GM19240 (cell line): ENCODE data around the gene AJAP1.

ENCODE experiments used
- DNase-seq: peaks from one replicate; pipeline ENCODE4 v3.0.0; 2011; ENCODE audit warnings: low spot score; ENCODE audit not compliant: insufficient read length

The AJAP1 gene

DNA sequence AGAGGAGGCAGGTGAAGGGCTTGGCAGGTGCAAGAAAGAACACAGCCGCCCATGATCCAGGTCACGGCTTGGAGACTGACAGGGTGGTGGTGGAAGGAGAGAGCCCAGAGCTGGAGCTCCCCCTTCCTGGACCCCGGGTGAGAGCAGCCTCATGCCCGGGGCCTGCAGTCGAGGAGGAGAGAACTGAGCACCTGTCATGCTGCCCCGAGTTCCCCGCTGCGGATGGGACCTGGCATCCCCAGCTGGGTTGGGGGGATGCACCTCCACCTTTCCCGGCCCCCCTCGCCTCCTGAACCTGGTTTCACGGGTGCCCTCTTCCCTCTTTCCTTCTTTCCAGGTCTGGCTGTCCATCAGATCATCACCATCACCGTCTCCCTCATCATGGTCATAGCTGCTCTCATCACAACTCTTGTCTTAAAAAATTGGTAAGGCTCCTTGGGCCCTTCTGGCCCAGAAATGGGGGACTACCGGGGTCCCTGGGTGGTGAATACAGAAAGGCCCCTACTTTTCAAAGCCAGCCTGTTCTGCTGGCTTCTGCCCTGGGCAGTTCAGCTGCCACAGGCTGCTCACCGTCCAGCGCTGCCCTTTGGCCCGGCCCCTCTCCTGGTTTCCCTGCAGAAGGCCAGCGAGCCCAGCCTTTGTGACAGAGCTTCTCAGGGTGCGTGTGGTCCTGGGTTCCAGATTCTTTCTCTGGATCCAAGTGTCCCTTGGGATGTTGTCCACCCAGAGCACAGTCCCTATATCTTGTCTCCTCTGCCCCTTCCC is 115.3 kb downstream of the AJAP1 start:
- DNase-seq: no peak

DNA sequence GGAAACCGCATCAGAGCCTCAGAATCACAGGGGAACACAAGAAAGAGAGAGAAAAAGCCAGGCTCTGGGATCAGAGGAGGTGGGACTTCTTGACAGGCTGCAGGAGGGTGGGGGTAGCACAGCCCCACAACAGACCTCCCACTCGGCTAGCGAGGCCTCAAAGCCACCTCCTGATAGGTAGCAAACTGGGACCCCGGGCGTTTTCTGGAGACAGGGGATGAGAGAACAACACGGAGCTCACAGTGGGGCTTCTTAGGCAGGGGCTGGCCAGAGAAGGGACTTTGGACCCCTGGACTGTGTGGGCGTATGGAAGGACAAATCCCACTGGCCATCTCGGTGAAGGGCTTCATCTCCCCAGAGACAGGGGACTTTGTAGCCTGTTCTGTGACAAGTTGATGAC is 116.3 kb downstream of the AJAP1 start:
- DNase-seq: no peak

DNA sequence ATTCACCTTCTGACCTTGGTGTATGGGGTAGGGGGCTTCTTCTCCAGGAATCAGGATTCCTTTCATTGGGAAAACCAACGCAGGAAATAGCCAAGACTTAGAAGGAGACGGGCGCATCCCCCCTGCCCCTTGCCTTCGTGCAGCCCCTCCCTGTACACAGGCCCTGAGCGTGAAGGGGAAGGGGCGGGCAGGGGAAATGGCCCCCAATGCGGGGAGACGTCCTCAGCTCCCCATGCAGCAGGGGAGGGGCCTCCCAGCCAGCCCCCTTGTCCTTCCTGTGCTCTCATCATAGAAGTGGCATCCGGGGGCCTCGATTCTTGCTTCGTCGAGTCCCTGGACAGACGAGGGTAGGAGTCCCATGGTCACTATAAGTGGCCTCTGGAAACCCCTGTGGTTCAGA is 116.9 kb downstream of the AJAP1 start:
- no peak for DNase-seq

DNA sequence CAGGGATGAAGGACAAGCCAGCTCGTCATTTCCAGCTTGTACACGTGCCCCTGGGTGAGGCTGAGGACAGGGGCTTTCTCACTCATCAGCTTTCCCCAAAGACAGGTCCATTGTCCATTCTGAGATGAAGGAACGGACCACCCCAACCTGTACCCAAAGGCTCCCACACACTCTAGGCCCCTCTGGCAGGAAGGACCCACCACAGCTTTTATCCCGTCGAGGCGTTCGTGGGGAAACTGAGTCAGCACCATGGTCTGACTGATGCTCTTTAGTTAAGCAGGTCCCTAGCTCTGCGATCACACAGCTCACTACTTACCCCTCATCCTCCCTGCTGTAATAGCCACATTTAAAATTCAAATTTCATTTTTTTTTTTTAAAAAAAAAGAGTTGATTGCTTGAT is 117.3 kb downstream of the AJAP1 start:
- DNase-seq: no peak

DNA sequence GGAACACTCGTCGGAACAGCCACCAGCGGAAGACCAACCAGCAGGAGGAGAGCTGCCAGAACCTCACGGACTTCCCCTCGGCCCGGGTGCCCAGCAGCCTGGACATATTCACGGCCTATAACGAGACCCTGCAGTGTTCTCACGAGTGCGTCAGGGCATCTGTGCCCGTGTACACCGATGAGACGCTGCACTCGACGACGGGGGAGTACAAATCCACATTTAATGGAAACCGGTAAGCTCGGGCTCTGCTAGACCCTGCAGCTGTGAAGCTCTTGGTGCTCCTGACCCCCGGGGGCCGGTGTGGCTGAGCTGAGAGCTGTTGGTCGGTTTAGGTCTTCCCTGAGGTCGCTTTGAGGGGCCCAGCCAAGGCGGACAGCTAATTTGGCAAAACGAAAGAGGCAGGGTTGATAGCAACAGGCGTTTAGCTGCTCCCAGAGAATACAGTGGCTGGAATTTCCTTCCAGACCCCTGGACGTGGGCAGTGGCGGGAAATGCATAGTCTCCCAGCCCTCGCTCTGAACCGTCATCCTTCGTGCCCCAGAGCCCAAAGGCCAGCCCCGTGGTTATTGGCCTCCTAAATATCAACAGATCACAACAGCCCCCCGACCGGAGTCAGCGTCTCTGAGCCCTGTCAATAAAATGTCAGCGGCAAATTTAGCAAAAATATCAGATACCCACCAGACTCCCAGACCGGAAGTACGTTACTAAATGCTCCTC is 118.0 kb downstream of the AJAP1 start:
- no peak for DNase-seq

DNA sequence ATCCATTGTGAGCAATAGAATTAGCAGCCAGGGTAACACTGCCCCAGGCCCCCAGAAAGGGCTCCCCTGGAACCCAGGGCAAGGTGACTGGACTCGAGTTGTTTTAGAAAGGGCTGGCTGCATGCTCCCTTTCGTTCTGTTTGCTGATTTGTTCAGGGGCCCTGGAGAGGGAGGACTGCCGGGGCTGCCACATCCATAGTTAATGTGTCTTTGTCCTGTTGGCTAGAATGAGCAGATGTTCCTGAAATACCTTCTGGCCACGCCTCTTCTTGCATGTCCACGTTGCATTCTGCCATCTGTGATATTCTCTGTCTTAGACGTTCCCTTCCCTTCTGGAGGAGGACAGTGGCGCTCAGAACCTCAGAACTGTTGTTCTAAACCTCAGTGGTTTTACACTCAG is 118.8 kb downstream of the AJAP1 start:
- no peak for DNase-seq

DNA sequence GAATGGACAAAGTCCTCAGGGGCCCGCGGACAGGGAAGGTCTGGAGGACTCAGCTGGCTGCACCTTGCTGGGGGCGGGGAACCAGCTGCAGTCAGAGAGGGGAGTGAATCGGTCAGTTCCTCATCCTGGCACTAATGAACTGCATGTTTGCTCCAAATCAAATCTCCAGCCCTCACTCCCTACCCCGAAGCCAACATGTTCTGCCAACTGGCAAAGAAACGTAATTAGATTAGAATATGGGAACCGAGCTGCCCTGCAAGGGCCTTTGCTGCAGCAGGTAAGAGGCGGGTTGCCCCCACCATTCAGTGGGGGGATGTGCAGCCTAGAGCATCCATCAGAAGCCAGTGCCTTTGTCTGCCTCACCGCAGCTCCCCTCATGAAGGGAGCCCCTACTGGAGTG is 121.1 kb downstream of the AJAP1 start:
- no peak for DNase-seq

DNA sequence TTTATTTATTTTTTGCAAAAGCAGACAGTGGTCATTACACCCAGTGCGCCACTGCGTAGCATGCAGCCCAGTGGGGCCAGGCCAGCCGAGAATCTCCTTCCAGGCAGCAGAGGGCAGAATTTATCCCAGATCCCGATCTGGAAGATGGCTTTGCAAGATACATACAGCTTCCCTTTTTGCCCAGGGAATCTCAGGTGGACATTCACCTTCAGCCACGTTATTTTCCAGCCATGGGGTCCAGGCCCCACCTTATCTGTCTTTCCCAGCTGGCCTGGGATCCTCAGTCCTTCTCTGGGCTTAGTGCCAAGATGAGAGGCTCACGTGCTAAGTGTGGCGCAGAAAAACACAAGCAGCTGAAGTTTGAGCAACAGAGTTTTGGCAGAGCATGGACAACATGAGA is 123.6 kb downstream of the AJAP1 start:
- no peak for DNase-seq

DNA sequence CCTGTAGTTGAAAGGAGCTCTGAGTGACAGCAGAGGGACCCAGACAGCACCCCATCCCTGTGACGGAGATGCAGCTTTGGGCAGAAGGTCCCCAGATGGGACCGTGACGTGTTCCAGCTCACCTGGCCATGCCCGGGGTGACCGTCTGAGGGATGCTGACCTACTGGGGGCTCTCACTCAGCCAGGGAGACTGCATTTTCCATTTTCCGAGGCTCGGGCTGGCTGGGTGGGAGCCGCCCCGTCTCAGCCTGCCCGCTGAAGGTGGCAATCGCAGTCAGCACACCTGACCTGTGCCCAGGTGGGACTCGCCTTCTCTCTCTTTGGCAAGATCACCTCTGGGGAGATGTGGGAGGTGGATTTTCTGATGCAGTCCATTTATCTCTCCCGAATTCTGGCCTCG is 127.2 kb downstream of the AJAP1 start:
- no peak for DNase-seq

DNA sequence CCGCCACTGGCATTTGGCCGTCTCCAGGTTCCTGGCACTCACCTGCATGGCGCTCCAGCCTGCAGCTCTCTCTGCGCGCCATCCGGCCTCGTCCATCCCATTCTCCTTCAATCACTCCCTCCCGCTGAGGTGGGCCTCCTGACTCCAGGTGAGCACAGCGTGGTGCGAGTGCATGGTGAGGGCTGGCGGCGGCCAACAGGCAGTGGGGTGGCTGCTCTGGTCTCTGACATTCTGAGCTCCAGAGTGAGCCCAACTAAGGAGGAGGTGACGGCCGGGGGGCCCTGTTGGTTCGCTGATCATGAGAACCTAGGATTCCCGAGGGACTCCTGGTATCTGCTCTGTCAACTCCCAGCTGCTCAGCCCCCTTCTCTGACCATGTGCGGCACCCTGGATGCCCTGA is 130.4 kb downstream of the AJAP1 start:
- DNase-seq: no peak

DNA sequence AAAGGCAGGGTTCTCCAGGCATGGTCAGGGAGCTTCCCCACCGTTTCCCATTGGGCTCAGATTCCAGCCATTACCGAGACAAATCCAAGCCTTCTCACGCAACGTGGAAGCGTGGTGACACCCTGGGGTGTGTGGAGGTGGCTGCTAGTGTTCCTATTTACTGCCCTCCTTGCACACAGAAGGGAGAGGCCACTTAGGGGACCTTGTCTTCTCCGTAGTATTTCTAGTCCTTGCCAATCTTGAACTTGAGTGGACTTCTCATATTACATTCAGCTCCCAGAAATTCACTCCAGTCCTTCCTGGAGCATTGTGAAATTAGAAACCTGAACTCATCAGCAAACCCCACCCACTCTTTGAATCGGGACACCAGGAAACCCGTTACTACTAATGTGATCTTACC is 131.6 kb downstream of the AJAP1 start:
- no peak for DNase-seq

DNA sequence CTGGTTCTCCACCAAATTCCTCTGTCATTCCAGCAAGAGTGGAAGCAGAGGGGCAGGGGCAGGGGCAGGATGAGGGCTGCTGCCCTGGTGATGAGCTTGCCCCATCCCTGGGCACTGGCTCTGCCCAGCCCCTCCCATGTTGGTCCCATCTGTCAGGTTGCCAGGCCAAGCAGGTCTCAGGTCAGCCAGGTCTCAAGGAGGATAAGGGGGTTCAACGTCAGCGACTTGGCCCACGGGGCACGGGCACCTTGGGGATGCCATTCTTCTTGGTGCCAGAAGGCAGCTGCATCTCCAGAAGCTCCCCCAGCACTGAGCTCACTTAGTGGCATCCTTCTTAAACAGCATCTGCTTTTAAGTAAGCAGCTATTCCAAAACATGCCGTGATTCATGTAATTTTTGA is 133.1 kb downstream of the AJAP1 start:
- DNase-seq: no peak

DNA sequence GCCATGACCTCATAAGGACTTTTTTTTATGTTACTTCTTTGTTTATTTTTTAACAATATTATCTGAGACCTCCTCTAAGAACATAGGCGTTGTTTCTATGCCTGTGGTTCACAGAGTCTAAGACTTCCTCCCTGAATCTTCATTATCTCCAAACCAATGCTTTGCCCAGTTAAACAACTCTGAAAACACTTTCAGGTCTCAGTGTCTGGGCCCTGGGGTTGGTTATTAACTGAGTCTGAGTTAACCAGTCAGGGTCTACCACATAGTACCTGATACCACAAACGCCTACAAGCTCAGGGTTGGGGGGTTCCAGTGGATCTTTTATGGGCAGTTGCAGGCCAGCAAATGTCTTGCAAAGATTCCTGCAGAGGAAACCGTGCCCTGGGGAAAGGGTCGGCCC is 138.2 kb downstream of the AJAP1 start:
- no peak for DNase-seq

DNA sequence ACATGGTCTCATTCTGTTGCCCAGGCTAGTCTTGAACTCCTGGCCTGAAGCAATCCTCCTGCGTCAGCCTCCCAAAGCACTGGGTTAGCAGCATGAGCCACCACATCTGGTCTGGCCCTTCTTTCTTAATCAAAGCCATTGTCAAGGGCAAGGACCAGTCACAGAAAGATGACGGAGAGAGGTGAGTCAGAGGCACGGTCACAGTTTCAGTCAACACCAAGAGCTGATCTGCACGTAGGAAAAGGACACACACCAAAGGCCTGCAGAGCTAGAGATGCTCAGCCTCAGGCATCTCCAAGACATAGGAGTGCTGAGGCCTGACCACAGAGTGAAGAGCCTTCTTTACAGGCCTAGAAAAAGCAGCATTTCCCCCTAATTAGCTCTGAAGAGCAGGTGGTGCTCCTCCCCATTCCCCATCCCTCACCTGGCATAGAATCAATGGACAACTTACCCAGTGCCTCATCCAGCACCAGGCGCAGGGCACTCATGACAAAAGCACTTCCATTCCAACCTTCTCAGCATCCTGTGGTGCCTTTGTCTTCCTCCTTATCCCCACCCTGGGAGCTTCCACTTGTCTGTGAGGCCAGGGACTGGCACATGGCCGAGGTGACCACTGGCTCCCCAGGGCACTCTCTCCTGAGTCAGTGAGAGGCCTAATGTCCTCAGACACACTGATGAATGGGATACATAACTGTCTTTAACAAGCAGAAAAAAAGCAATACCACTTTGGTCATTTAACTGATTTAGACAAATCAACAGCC is 139.8 kb downstream of the AJAP1 start:
- no peak for DNase-seq

DNA sequence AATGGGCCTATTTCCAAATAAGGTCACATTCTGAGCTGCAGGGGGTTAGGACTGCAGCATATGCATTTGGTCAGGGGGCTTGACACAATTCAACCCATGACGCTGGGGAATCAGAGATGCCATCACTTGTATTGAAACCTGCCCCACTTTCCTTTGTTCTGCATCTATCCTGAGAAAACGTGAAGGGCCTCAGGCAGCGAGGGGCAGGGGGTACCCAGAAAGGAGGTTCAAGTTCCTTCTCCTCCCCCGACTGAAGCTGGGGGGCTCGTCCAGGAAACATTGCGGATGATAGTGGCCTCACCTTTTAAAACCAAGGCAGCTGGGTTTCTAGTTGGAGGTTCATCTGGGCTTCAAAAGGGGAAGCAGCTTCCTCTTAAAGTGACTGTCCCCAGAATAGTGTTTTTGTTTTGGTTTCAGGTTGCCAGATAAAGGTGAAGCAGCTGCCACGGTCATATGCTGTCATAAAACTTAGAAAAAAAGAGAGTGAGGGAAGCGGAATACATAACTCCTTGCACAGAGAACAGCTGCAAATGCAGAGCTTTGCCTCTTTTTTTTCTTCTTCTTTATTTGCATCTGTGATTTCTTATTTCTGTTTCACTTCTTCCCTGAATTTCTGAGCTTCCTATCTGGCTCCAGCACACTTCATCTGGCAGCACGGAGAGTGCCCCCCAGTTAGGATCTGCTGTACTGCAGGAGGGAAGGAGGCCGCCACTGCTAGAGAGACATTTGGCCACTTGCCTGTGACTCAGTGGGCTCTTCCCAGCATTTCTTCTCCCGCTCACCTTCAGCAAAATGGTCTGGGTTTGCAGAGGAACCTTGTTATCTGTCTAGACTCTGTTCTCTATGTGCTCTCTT is 142.0 kb downstream of the AJAP1 start:
- DNase-seq: peak; percentile 50

DNA sequence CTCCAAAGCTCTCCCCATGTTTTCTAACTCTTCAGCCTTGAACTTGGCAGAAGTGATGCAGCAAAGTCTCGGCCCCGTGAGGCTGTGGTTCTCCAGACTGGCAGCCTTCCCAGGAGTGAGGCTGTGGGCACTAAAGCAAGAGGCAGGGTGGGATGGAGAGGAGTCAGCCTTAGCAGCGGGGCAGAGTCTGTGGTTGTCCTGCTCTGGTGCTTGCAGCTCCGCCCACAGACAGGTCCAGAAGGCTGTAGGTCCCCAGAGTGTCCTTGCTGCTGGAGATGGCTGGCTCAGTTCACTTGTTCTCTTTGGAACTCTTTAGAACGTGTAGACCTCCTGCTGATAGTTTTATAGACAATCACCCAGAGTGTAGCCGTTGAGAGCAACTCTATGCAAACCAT is 142.6 kb downstream of the AJAP1 start:
- DNase-seq: no peak

DNA sequence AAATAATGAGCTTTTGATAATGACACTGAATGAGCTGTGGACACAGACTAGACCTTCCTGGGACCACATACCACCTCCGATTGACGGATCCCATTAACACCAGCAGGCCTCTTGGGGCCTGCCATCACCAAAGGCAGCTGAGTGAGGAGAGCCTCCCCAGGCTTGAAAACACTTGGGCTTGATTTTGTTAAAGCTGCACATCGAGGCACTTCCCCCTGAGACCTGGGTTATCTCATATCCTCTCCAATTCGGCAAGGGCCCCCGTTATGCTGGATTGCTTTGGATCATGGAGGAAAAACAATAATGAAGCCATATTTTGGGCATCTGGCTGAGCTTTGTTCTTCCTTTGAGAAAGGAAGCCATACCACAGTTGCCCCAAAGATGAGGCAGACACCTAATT is 143.0 kb downstream of the AJAP1 start:
- no peak for DNase-seq

DNA sequence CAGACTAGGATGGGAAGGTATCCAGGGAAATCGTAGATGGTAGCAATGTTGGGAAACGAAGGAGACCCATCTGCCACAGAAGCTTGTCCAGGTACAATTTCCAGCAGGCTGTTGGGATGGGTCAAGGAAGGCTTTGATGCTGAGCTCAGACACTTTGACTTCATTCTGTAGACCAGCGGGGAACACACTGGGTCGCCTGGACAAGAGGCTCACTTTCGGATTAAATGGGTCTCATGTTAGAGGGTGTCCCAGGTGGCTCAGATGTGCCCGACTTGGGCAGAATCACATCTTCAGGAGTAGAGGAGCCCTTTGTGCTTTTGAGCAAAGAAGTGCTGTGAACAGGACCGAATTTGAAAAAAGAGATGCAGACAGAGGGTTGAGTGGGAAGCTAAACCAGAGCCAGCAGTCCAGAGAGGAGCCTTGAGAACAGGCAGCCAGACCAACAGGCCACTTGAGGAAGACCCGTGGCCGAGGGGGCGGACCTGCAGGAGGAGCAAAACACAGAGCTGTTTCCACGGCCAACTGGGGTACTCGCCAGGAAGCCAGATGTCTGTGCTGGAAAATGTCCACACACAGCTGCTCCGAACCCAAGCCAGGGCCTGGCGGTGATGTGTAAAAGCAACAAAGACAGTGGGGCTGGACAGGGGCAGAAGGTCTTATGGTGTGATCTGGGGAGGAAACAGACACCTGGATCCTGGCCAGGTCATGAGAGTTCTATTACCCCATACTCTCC is 146.9 kb downstream of the AJAP1 start:
- DNase-seq: no peak

DNA sequence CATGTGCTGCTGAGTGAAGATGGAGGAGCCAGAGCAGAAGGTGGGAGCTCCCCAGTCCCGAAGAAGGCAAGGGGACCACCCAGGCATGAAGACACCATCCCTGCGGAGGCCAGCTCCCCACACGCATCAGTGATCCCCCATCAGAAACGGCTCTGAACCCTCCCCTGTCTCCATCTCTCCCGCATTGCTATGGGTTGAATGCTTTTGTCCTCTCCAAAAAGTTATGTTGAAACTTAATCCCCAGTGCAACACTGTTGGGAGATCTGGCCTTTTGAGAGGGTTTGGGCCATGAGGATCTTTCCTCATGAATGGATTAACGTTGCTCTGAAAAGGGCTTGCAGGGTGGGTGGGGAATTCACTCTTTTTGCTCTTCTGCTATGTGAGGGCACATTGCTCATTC is 147.6 kb downstream of the AJAP1 start:
- no peak for DNase-seq

DNA sequence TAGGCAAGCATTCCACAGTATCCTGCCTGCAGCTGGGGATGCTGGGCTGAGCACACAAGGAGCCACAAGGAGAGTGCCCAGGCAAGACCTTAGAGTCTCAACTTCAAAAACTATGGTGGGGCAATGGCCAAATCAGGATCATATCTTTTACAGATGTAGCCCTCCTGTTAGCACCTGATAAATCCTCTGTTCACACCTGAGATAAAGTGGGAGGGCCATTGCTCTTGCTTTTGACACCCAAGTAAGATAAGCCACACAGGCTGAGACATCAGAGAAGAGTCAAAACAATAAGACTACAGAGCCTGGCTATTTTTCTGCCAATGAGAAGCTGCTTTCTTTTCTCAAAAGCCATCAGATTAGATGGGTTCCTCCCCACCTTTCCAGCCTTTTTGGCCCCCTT is 148.9 kb downstream of the AJAP1 start:
- no peak for DNase-seq

DNA sequence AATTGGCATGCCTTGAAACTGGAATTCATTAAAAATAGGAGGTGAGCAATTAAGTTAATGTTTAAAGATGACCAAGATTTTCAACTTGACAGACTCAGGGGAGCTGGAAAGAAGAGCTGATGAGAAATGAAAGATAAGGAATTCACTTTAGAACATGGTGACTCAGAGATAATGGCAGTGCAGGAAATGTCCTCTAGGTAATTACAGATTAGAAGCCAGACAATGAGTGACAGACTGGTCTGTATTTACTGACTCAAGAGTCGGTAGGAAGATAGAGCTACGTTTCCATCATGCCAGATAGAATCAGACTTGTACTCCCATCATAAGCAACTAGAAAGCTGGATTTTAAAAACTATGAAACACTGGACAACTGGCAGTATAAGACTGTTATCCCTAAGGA is 151.6 kb downstream of the AJAP1 start:
- DNase-seq: no peak
